ENCODE data around the gene PNLIPRP3.

DNA sequence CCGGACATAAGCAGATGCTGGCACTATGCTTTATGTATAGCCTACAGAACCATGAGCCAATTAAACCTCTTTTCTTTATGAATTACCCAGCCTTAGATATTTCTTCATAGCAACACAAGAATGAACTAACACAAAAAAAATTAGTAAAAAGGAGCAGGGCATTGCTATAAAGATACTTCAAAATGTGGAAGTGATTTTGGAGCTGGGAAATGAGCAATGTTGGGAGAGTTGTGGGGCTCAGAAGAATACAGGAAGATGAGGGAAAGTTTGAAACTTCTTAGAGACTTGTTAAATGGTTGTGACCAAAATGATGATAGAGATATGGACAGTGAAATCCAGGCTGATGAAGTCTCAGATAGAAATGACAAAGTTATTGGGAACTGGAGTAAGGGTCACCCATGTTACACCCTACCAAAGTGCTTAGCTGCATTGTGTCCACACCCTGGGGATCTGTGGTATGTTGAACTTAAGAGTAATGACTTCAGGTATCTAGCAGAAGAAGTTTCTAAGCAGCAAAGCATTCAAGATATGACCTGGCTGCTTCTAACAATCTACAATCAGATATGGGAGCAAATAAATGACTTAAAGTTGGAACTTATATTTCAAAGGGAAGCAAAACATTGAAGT, 24.2 kb downstream of the PNLIPRP3 start:
- TF ChIP-seq CTCF (IDR thresholded peaks at IDR 0.05) (no peak), POLR2AphosphoS5 (IDR thresholded peaks at IDR 0.05) (no peak), POLR2A (IDR thresholded peaks at IDR 0.05) (no peak)
